Left cardiac atrium (tissue), 4 donors: Measurements from ENCODE around the gene RBL2. TPM values are rescaled to one million over a fixed set of nuclear protein-coding genes. Genes with fewer than 3 reads are reported as not detected.

ENCODE experiments used
- ATAC-seq, 2 donors: fragments of 200-7000 bp; cut with Tn5 transposase; one replicate each; pipeline ENCODE4 v1.9.1; 2020; ENCODE audit warnings: mild to moderate bottlenecking in 2 of 2, moderate library complexity in 2 of 2
- DNase-seq: peaks from one replicate; pipeline ENCODE4 v3.0.0-alpha.2; 2020
- intact Hi-C, 2 donors: fragments of 100-400 bp; cut with DNase I; formaldehyde crosslinking; loops; one replicate each; pipeline versions ENCODE4 v1.14.1 to v1.15.1; 2022 to 2023
- total RNA-seq, 2 donors: library from RNA; stranded (reverse); fragmentation: NEBNext Ultra II Directional; extraction: Animal tissue kit (Norgen Biotek cat#: 25700); gene quantifications; one replicate each; pipeline ENCODE4 v1.2.1, GENCODE V29; 2021
- donor health status: DM: no; HTN: yes; CAD: no.
- donor health status: DM: no; HTN: yes; CAD: no; lungs with severe emphysema.
- donor health status: DM: yes; HTN: yes; CAD: no.
- donor health status: Dilated cardiomyopathy.

Gene RBL2
- total RNA-seq, 2 donors from 2014 or later, result 40.4 to 40.7 TPM

- DNase-seq (no peak), ATAC-seq (no peak)
- intact Hi-C loops, result no loop called here
Measured at GRCh38 chr16:53445534-53445933, 11.3 kb downstream of the RBL2 start.

DNA sequence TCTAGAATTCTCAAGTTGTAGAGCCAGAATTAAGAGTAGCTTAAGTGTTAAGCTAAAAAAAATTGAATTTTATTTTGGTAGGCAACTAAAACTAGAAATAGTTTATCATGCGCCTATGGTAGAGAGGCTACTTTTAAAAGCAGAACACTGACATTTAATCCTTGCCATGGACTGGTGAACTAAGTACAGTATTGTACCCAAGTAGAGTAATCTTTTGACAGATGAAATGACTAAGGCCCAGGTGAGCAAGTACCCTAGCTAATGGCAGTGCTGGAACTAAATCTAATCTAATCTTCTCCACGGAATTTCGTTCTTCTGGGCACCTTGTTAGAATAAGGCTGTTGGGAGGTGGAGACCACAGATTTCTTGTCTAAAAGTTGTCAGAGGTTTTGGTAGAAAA is 11.8 kb downstream of the RBL2 start:
- DNase-seq (no peak), ATAC-seq (no peak)
- intact Hi-C loops, result no loop called here

- intact Hi-C loops, result no loop called here
- DNase-seq, result no peak
- no peak for ATAC-seq
Measured at GRCh38 chr16:53449816-53450517, 15.7 kb downstream of the RBL2 start.

GRCh38 chr16:53453928-53454327 is 19.7 kb downstream of the RBL2 start:
- DNase-seq (no peak), ATAC-seq (no peak)
- intact Hi-C loops, result no loop called here

- intact Hi-C loops, result no loop called here
- DNase-seq (no peak), ATAC-seq (peak; percentile 29 to 57)
Measured at GRCh38 chr16:53456625-53457024, 22.4 kb downstream of the RBL2 start.

GRCh38 chr16:53457670-53458069 is 23.4 kb downstream of the RBL2 start:
- ATAC-seq, result peak; percentile 51 to 91
- no peak for DNase-seq
- intact Hi-C loops, result no loop called here

DNA sequence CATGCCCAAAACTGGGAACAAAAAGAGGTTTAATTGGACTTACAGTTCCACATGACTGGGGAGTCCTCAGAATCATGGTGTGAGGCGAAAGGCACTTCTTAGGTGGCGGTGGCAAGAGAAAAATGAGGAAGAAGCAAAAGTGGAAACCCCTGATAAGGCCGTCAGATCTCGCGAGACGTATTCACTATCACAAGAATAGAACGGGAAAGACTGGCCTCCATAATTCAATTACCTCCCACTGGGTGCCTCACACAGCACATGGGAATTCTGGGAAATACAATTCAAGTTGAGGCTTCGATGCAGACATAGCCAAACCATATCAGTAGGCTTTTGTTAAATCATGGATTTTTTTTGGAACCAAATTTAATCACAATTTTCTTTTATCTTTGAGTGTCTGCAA is 24.4 kb downstream of the RBL2 start:
- intact Hi-C loops, result no loop called here
- DNase-seq, result no peak
- no peak for ATAC-seq

DNA sequence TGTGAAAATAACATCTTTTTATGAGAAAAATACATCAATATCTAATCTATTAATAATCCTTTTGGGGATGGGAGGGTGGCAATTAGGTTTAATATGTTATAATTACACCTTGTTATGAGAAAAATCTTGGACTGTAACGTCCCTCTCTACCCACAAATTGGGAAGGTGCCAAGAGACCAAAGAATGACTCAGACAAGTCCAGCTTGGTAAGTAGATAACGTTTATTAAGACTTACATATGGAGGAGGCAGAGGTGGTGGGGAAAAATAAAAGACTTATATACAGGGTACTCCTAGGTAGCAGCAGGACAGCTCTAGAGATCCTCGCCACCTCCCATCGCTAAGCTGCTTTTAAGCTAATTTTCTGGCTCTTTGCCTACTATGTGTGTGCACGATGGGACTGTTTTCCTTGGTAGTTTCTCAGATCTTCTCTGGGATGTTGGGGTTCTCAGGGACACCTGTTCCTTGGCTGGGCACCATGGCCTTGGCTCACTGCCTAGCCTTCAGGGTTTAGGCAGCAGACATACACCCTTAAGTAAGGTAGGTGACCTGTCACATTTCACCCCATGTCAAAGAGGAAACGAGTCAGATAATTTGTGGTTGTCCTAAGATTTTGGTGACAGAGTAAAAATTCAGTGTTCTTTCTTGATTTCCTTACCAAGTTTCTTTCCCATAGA is 31.5 kb downstream of the RBL2 start:
- intact Hi-C loops, result no loop called here
- DNase-seq (no peak), ATAC-seq (peak in 1 of 2 donors; percentile 80)

DNA sequence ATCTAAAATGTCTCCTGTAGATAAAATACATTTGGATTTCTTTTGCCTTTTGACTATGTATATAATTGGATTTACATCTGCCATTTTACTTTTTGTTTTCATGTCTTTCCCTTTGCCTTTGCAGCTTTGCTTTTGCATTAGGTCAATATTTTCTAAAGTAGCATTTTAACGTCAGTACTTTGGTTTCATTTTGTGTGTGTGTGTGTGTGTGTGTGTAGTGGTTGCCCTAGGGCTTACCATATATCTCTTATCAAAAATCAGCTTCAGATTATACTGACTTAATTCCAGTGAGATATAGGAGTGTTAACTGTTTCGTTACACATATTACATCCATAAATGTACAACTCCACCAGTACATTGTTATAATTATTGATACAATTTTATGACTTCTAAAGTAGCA is 42.6 kb downstream of the RBL2 start:
- ATAC-seq (no peak), DNase-seq (no peak)
- intact Hi-C loops, result no loop called here

GRCh38 chr16:53478965-53479364 is 44.7 kb downstream of the RBL2 start:
- intact Hi-C loops, result no loop called here
- DNase-seq (no peak), ATAC-seq (no peak)

DNA sequence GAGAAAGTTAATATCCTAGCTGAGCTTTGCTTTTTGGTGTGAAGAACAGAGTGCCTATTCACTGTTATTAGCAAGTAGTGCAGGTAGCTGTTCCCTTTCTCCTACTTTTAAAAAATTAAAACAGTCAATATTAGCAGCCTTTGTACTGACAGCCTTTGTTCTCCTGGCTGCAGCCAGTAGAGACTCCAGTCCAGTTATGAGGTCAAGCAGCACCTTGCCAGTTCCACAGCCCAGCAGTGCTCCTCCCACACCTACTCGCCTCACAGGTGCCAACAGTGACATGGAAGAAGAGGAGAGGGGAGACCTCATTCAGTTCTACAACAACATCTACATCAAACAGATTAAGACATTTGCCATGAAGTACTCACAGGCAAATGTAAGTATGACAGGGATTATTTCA is 46.1 kb downstream of the RBL2 start:
- ATAC-seq (no peak), DNase-seq (no peak)
- intact Hi-C loops, result no loop called here

GRCh38 chr16:53482123-53482522 is 47.9 kb downstream of the RBL2 start:
- DNase-seq (no peak), ATAC-seq (peak in 1 of 2 donors; percentile 38)
- intact Hi-C loops, result no loop called here

DNA sequence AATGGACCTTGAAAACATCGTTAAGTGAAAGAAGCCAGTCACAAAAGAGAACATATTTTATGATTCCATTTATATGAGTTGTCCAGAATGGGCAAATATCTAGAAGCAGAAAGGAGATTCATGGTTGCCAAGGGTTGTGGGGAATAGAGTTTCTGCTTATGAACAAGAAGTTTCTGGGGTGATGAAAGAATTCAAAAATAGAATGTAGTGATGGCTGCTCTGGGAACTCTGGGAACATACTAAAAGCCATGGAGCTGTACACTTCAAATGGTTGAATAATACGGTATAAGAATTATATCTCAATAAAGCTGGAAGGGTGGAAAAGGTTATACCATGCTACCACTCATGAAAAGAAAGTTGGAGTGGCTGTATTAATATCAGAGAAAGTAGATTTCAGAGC is 50.3 kb downstream of the RBL2 start:
- intact Hi-C loops, result no loop called here
- ATAC-seq, result no peak

GRCh38 chr16:53486230-53486629 is 52.0 kb downstream of the RBL2 start:
- intact Hi-C loops, result no loop called here
- DNase-seq (no peak), ATAC-seq (no peak)

More for the DNA sequence above, 50.3 kb downstream of the RBL2 start:
- DNase-seq, result no peak

DNA sequence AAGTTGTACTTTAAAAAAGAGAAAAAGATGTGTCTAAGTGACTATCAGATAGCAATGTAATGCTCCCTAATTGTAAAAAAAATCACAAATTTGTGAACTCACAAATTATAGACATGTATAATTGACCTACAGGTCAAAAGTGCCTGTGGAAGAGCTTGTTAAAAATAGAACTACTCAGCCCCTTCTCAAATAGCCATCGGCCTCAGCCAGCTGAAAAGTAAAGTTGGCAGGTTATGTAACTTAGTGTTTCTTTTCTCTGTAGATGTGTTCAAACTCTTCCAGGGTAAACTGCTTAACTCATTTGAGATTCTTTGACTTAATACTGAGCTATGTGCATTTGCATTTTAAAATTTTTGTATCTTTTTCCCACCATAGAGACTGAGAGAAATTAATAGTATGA is 55.5 kb downstream of the RBL2 start:
- ATAC-seq, result no peak
- intact Hi-C loops, result no loop called here
- no peak for DNase-seq

DNA sequence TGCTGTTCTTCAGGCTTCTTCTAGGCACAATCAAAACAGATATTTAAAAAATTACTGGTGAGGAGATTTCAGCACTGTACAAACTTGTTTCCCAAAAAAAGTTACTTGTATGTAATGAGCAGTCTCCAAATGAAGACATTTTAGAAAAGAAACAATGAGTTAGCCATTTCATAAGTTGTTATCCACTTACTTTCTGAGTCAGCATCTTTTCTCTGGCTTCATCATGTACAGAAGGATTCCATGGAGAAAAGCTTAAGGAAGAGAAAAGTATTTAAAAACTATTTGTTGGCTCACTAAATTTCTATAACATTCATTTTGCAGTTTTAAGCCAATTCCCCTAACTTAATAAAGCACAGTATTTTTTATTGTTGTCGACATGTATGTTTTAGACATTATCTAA is 58.2 kb downstream of the RBL2 start:
- no peak for ATAC-seq

GRCh38 chr16:53494636-53495035 is 60.4 kb downstream of the RBL2 start:
- intact Hi-C loops, result no loop called here
- DNase-seq (no peak), ATAC-seq (no peak)

More for the DNA sequence above, 58.2 kb downstream of the RBL2 start:
- intact Hi-C loops, result no loop called here
- DNase-seq, result no peak

DNA sequence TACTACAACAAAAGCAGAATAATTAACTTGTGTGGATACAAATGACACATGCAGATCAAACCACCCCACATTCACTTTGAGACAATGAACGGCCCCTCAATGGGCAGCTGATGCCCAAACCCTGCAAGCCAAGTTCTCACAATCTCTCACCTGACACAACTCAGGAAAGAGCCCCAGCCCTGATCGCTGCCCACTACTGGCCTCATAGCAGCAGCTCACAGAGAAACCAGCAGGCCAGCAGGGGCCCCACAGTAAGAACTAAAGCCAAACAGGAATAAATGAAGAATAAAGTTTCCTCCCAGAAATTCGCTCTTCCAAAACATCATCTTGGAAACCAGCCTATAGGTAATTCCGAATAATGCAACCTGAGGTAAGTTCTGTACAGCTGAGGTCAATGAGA is 61.1 kb downstream of the RBL2 start:
- no peak for ATAC-seq
- intact Hi-C loops, result no loop called here

GRCh38 chr16:53498984-53499383 is 64.7 kb downstream of the RBL2 start:
- intact Hi-C loops, result no loop called here
- ATAC-seq (no peak), DNase-seq (no peak)

More for the DNA sequence above, 61.1 kb downstream of the RBL2 start:
- DNase-seq, result no peak

GRCh38 chr16:53501216-53501859 is 67.1 kb downstream of the RBL2 start:
- ATAC-seq, result no peak
- intact Hi-C loops, result no loop called here

More at GRCh38 chr16:53501216-53501859, 67.1 kb downstream of the RBL2 start:
- no peak for DNase-seq
